ENCODE results near the gene DYNC2I2.
A peak's percentile ranks its signal among the peaks of the same experiment; 100 is the strongest.
"Not testable (repeated sequence)": the region's sequence is repeated elsewhere in the genome, so short reads cannot be mapped to it uniquely, and the experiment has no call there.

Gene DYNC2I2

GRCh38 chr9:128588581-128589233 is 67.9 kb downstream of the DYNC2I2 start:
- no peak for TF ChIP-seq EZH2 (optimal IDR thresholded peaks at IDR 0.05; ENCODE audit: low read depth, low read length)
- no peak for TF ChIP-seq EZH2phosphoT487 (IDR thresholded peaks at IDR 0.05; ENCODE audit: low read length)
- TF ChIP-seq CTCF (IDR thresholded peaks at IDR 0.05; ENCODE audit: low read length): no peak
- peaks cover 22% of the 10 kb centered on the region for H3F3A ChIP-seq (ENCODE audit: insufficient read depth, low read length)
- no peak overlapping the region for H3K4me2 ChIP-seq (ENCODE audit: low read depth, low read length)
- 0 out of 2 replicates have a peak, but pooled peaks cover 2% of the 10 kb centered on the region for H3K79me2 ChIP-seq (ENCODE audit: low read length)
- H3K27ac ChIP-seq (ENCODE audit: low read length): no peak overlapping the region
- peaks cover 11% of the 10 kb centered on the region for H3K4me1 ChIP-seq (ENCODE audit: low read length)
- H2AFZ ChIP-seq (ENCODE audit: low read length): no peak overlapping the region
- no peak overlapping the region for H3K4me3 ChIP-seq (ENCODE audit: low read length)
- no peaks in the 10 kb centered on the region for H3K27me3 ChIP-seq (replicated peaks; ENCODE audit: insufficient read depth, low read length)
- H3K36me3 ChIP-seq (replicated peaks; ENCODE audit: insufficient read depth, low read length): peaks cover 11% of the 10 kb centered on the region; the same call in 1 of the 2 replicates
- H3K9ac ChIP-seq (ENCODE audit: low read length): no peak overlapping the region
- H3K9me2 ChIP-seq (replicated peaks; ENCODE audit: insufficient read depth, low read length): no peaks in the 10 kb centered on the region
- no peak for DNase-seq
- no peaks in the 10 kb centered on the region for H4K20me1 ChIP-seq (ENCODE audit: insufficient read depth, low read length)
- H3K9me3 ChIP-seq (replicated peaks; ENCODE audit: insufficient read depth, low read length): no peaks in the 10 kb centered on the region

- peaks cover 11% of the 10 kb centered on the region; the same call in 1 of the 2 replicates for H3K36me3 ChIP-seq (replicated peaks; ENCODE audit: insufficient read depth, low read length)
- 0 out of 2 replicates have a peak, but pooled peaks cover 2% of the 10 kb centered on the region for H3K79me2 ChIP-seq (ENCODE audit: low read length)
- H4K20me1 ChIP-seq (ENCODE audit: insufficient read depth, low read length): no peaks in the 10 kb centered on the region
- TF ChIP-seq EZH2 (optimal IDR thresholded peaks at IDR 0.05; ENCODE audit: low read depth, low read length) (no peak), EZH2phosphoT487 (IDR thresholded peaks at IDR 0.05; ENCODE audit: low read length) (no peak), CTCF (IDR thresholded peaks at IDR 0.05; ENCODE audit: low read length) (no peak)
- H3K27ac ChIP-seq (ENCODE audit: low read length): peak overlapping the region; percentile 74; the same call in 1 of the 2 replicates
- peaks cover 11% of the 10 kb centered on the region for H3K4me1 ChIP-seq (ENCODE audit: low read length)
- H3K9ac ChIP-seq (ENCODE audit: low read length): no peak overlapping the region
- peaks cover 22% of the 10 kb centered on the region for H3F3A ChIP-seq (ENCODE audit: insufficient read depth, low read length)
- H3K4me3 ChIP-seq (ENCODE audit: low read length): no peak overlapping the region
- H3K9me2 ChIP-seq (replicated peaks; ENCODE audit: insufficient read depth, low read length): no peaks in the 10 kb centered on the region
- H3K4me2 ChIP-seq (ENCODE audit: low read depth, low read length): peak overlapping the region; percentile 23; the same call in 1 of the 2 replicates
- no peaks in the 10 kb centered on the region for H3K27me3 ChIP-seq (replicated peaks; ENCODE audit: insufficient read depth, low read length)
- DNase-seq: peak; percentile 92
- H3K9me3 ChIP-seq (replicated peaks; ENCODE audit: insufficient read depth, low read length): no peaks in the 10 kb centered on the region
- no peak overlapping the region for H2AFZ ChIP-seq (ENCODE audit: low read length)
These were observed 69.2 kb downstream of the DYNC2I2 start for GRCh38 chr9:128587453-128587852.

- Histone ChIP-seq H3K4me2 (ENCODE audit: low read depth, low read length) (peak overlapping the region; percentile 23; the same call in 1 of the 2 replicates), H3K4me1 (ENCODE audit: low read length) (peaks cover 11% of the 10 kb centered on the region), H3F3A (ENCODE audit: insufficient read depth, low read length) (peaks cover 22% of the 10 kb centered on the region), H3K27ac (ENCODE audit: low read length) (peak overlapping the region; percentile 74; the same call in 1 of the 2 replicates), H3K36me3 (replicated peaks; ENCODE audit: insufficient read depth, low read length) (peaks cover 15% of the 10 kb centered on the region; the same call in 1 of the 2 replicates)
- H3K79me2 ChIP-seq (ENCODE audit: low read length); H3K27me3 ChIP-seq (replicated peaks; ENCODE audit: insufficient read depth, low read length); H4K20me1 ChIP-seq (ENCODE audit: insufficient read depth, low read length); H3K9me2 ChIP-seq (replicated peaks; ENCODE audit: insufficient read depth, low read length); H2AFZ ChIP-seq (ENCODE audit: low read length); H3K4me3 ChIP-seq (ENCODE audit: low read length); H3K9me3 ChIP-seq (replicated peaks; ENCODE audit: insufficient read depth, low read length); H3K9ac ChIP-seq (ENCODE audit: low read length): not testable (repeated sequence)
- peak; percentile 27 for DNase-seq
These were observed 69.7 kb downstream of the DYNC2I2 start for GRCh38 chr9:128586934-128587333.

GRCh38 chr9:128585155-128585554 is 71.5 kb downstream of the DYNC2I2 start:
- Histone ChIP-seq H3K36me3 (replicated peaks; ENCODE audit: insufficient read depth, low read length) (peaks cover 18% of the 10 kb centered on the region; the same call in 1 of the 2 replicates), H3K4me1 (ENCODE audit: low read length) (peaks cover 11% of the 10 kb centered on the region), H3F3A (ENCODE audit: insufficient read depth, low read length) (peaks cover 22% of the 10 kb centered on the region)
- H3K9me3 ChIP-seq (replicated peaks; ENCODE audit: insufficient read depth, low read length); H4K20me1 ChIP-seq (ENCODE audit: insufficient read depth, low read length); DNase-seq; H3K4me2 ChIP-seq (ENCODE audit: low read depth, low read length); H3K27ac ChIP-seq (ENCODE audit: low read length); H3K79me2 ChIP-seq (ENCODE audit: low read length); H3K4me3 ChIP-seq (ENCODE audit: low read length); H2AFZ ChIP-seq (ENCODE audit: low read length); H3K9me2 ChIP-seq (replicated peaks; ENCODE audit: insufficient read depth, low read length); H3K27me3 ChIP-seq (replicated peaks; ENCODE audit: insufficient read depth, low read length); H3K9ac ChIP-seq (ENCODE audit: low read length): not testable (repeated sequence)

All from MM.1S (cell line).